Body of pancreas (tissue), 4 donors: Measurements from ENCODE around the gene PIGZ.

ENCODE experiments used
- POLR2A ChIP-seq, 3 donors: fragments of 450-650 bp; IDR thresholded peaks; one replicate each; pipeline ENCODE4 v1.6.1; 2016; ENCODE audit warnings: antibody characterized with exemption in 3 of 3, mild to moderate bottlenecking in 2 of 3
- TF ChIP-seq, protein P1 (sequence below), 7 experiments: fragments of 450-650 bp in 4 of 7; fragments of 200-600 bp in 3 of 7; sonication (generic) in 3 of 7; IDR thresholded peaks; one replicate each; pipeline ENCODE4 v1.5.1; 2016 to 2019; ENCODE audit warnings: antibody characterized with exemption in 7 of 7

DNA sequence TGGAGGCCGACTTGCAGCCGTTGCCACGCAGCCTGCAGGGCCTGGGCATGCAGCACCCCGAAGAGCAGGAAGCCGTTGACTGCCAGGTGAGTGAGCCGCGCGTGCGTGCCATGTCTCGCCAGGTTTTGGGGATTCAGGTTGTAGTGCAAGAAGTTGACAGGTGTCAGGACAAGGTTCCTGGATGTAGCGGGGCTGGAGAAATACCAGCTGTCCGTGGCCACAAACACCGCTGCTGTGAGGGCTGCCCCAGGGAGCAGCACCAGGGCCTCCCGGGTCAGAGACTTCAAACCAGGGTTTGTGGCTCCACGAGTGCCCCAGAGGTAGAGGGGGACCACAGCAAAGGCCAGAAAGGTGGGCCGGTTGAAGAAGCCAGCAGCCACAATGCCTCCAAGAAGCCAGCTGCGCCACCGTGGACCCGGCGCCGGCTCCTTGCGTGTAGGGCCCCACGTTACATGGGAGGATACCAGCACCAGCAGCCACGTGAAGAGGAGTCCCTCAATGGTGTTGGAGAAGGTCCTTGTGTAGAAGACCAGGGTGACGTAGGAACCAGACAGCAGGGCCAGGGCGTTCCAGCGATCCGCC is 20.7 kb downstream of the PIGZ start:
- TF ChIP-seq, protein P1, sequence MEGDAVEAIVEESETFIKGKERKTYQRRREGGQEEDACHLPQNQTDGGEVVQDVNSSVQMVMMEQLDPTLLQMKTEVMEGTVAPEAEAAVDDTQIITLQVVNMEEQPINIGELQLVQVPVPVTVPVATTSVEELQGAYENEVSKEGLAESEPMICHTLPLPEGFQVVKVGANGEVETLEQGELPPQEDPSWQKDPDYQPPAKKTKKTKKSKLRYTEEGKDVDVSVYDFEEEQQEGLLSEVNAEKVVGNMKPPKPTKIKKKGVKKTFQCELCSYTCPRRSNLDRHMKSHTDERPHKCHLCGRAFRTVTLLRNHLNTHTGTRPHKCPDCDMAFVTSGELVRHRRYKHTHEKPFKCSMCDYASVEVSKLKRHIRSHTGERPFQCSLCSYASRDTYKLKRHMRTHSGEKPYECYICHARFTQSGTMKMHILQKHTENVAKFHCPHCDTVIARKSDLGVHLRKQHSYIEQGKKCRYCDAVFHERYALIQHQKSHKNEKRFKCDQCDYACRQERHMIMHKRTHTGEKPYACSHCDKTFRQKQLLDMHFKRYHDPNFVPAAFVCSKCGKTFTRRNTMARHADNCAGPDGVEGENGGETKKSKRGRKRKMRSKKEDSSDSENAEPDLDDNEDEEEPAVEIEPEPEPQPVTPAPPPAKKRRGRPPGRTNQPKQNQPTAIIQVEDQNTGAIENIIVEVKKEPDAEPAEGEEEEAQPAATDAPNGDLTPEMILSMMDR (IDR thresholded peaks at IDR 0.05) = no peak
- TF ChIP-seq POLR2A (IDR thresholded peaks at IDR 0.05) = no peak
